CD4-positive, alpha-beta T cell (primary cell): ENCODE measurements around the gene RYR2. TPM values are rescaled to one million over a fixed set of nuclear protein-coding genes. Genes with fewer than 3 reads are reported as not detected.

Experiments used
- ATAC-seq: fragments of 200-7000 bp; cut with Tn5 transposase; one replicate; pipeline ENCODE4 v1.10.0; 2022; ENCODE audit warnings: mild to moderate bottlenecking; ENCODE audit not compliant: poor library complexity
- CTCF ChIA-PET: fragments of 350-600 bp; sonication (Branson Sonifier 250); formaldehyde crosslinking; loops from one replicate; lab custom pipeline; 2021; ENCODE audit warnings: antibody characterized with exemption, inconsistent platforms; lab: Charles Lee
- POLR2A ChIA-PET: fragments of 350-600 bp; sonication (Branson Sonifier 250); formaldehyde crosslinking; loops from one replicate; lab custom pipeline; 2021; ENCODE audit warnings: antibody characterized with exemption, inconsistent platforms; lab: Charles Lee
- DNase-seq, 14 experiments: peaks; one replicate each; pipeline ENCODE4 v3.0.0-alpha.2; 2013 to 2020; ENCODE audit warnings: mixed read lengths in 2 of 14
- H3K27ac ChIP-seq, 2 donors: one replicate each; pipeline versions ENCODE4 v1.5.1 to v1.7.0; 2013; ENCODE audit warnings: low read length in 2 of 2, low read depth in 1 of 2, mild to moderate bottlenecking in 1 of 2
- H3K27me3 ChIP-seq, 2 experiments: 1 replicate in 1 of 2; 2 replicates in 1 of 2; pipeline versions ENCODE4 v1.6.1 to v1.7.0; 2013; ENCODE audit warnings: low read length in 2 of 2, control low read depth in 1 of 2, mild to moderate bottlenecking in 1 of 2, moderate library complexity in 1 of 2; ENCODE audit not compliant: insufficient read depth in 2 of 2, control insufficient read depth in 1 of 2
- H3K36me3 ChIP-seq: one replicate; pipeline ENCODE4 v1.6.1; 2013; ENCODE audit warnings: low read length, control low read depth; ENCODE audit not compliant: insufficient read depth
- H3K4me1 ChIP-seq: one replicate; pipeline ENCODE4 v1.6.1; 2013; ENCODE audit warnings: low read length, control low read depth; ENCODE audit not compliant: insufficient read depth
- H3K4me3 ChIP-seq: one replicate; pipeline ENCODE4 v1.5.1; 2013; ENCODE audit warnings: mild to moderate bottlenecking, low read length, moderate library complexity
- H3K9me3 ChIP-seq, 2 experiments: 1 replicate in 1 of 2; 2 replicates in 1 of 2; pipeline versions ENCODE4 v1.6.1 to v1.7.0; 2013; ENCODE audit warnings: low read length in 2 of 2, mild to moderate bottlenecking in 2 of 2, control low read depth in 1 of 2, moderate library complexity in 1 of 2; ENCODE audit not compliant: control insufficient read depth in 1 of 2, insufficient read depth in 1 of 2
- H3K27ac Mint-ChIP-seq: one replicate; pipeline ENCODE4 v1.8.0; 2020; ENCODE audit warnings: mixed read lengths
- H3K27me3 Mint-ChIP-seq: one replicate; pipeline ENCODE4 v1.8.0; 2021; ENCODE audit warnings: mixed read lengths
- H3K36me3 Mint-ChIP-seq: one replicate; pipeline ENCODE4 v1.8.0; 2021; ENCODE audit warnings: low read depth, mixed read lengths
- H3K4me1 Mint-ChIP-seq: one replicate; pipeline ENCODE4 v1.8.0; 2021; ENCODE audit warnings: low read depth, mixed read lengths
- H3K4me3 Mint-ChIP-seq: one replicate; pipeline ENCODE4 v1.8.0; 2020; ENCODE audit warnings: mild to moderate bottlenecking, mixed read lengths
- H3K9me3 Mint-ChIP-seq: one replicate; pipeline ENCODE4 v1.8.0; 2020; ENCODE audit warnings: mixed read lengths
- intact Hi-C, 2 experiments: fragments of 100-400 bp; cut with DNase I in 1 of 2; cut with micrococcal nuclease in 1 of 2; formaldehyde crosslinking; loops; one replicate each; pipeline versions ENCODE4 v1.15.1 to v1.9.0; 2023 to 2025; cut with DNase I, micrococcal nuclease
- total RNA-seq, 174 experiments: library from RNA in 2 of 174; stranded (reverse) in 2 of 174; gene quantifications; one replicate each; pipeline ENCODE4 v1.2.3 and lab custom pipeline; 2021 to 2026
- TF ChIP-seq, protein P1 (sequence below): fragments of 200-600 bp; IDR thresholded peaks from one replicate; pipeline ENCODE4 v1.8.0; 2022; ENCODE audit warnings: antibody characterized with exemption, mild to moderate bottlenecking

Gene RYR2
- total RNA-seq, 2 experiments from 2014 or later = not detected

DNA sequence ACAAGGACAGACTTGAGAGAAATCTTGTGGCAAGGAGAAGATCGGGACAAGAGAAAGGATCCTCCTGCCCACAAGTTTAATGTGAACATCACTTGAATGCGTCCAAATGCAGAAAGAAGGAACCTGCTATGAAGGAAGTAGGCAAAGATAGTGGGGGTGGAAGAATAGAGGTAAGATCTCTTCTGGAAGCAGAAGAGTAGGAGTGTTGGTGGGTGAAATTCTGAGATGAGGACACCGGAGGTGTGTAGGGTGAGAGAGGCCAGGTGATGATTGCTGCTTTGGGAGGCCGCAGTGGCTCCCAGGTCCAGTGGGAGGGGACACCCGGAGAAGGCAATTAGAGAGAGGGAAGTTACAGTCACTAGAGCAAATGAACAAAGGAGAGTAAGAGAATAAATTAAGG, 6.8 kb downstream of the RYR2 start:
- no peak for ATAC-seq
- CTCF ChIA-PET = interaction anchor here (1.4 kb wide), 1 partner anchor 11 kb away, joined by 3 read pairs; no protein-coding TSS in a partner anchor

DNA sequence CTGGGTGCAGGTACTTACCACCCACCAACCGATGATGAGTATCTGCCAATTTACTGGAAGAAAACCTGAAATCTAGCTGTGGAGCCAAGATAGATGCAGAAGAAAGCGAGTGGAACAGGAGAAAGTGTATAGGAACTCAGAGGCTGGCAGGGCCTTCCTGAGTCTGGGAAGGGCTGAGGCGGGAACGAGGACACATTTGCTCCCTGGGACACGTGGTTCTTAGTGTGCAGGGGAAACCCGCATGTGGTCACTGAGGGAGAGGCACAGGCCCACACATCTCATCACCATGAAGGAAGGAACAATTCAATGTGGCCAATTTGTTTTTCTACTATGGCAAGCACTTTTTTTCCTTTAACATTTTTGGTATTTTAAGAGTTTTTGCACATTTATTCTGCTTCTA, 8.2 kb downstream of the RYR2 start:
- TF ChIP-seq, protein P1, sequence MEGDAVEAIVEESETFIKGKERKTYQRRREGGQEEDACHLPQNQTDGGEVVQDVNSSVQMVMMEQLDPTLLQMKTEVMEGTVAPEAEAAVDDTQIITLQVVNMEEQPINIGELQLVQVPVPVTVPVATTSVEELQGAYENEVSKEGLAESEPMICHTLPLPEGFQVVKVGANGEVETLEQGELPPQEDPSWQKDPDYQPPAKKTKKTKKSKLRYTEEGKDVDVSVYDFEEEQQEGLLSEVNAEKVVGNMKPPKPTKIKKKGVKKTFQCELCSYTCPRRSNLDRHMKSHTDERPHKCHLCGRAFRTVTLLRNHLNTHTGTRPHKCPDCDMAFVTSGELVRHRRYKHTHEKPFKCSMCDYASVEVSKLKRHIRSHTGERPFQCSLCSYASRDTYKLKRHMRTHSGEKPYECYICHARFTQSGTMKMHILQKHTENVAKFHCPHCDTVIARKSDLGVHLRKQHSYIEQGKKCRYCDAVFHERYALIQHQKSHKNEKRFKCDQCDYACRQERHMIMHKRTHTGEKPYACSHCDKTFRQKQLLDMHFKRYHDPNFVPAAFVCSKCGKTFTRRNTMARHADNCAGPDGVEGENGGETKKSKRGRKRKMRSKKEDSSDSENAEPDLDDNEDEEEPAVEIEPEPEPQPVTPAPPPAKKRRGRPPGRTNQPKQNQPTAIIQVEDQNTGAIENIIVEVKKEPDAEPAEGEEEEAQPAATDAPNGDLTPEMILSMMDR = no peak
- intact Hi-C loops = no loop called here
- CTCF ChIA-PET = no interaction called here

More for the DNA sequence above, 6.8 kb downstream of the RYR2 start:
- no peak overlapping the region for H3K27ac ChIP-seq
- no peaks in the 10 kb centered on the region for H3K36me3 Mint-ChIP-seq
- no peak for DNase-seq
- intact Hi-C loops = no loop called here
- H3K9me3 Mint-ChIP-seq = no peaks in the 10 kb centered on the region
- no peaks in the 10 kb centered on the region for H3K9me3 ChIP-seq
- H3K27me3 Mint-ChIP-seq = peaks cover 36% of the 10 kb centered on the region
- TF ChIP-seq, protein P1 = no peak
- H3K4me1 ChIP-seq = no peaks in the 10 kb centered on the region
- no peaks in the 10 kb centered on the region for H3K36me3 ChIP-seq
- POLR2A ChIA-PET = no interaction called here
- no peak overlapping the region for H3K27ac Mint-ChIP-seq
- H3K27me3 ChIP-seq = peaks cover 14 to 31% of the 10 kb centered on the region in 2 experiments
- H3K4me1 Mint-ChIP-seq = no peaks in the 10 kb centered on the region
- no peak overlapping the region for H3K4me3 ChIP-seq
- no peak overlapping the region for H3K4me3 Mint-ChIP-seq

GRCh38 chr1:237050915-237051314, 8.9 kb downstream of the RYR2 start:
- DNase-seq = no peak
- ChIA-PET CTCF (no interaction called here), POLR2A (no interaction called here)
- Mint-ChIP-seq H3K27ac (no peak overlapping the region), H3K36me3 (no peaks in the 10 kb centered on the region), H3K4me1 (no peaks in the 10 kb centered on the region), H3K9me3 (peaks cover 2% of the 10 kb centered on the region), H3K4me3 (no peak overlapping the region), H3K27me3 (peaks cover 36% of the 10 kb centered on the region)
- no peaks in the 10 kb centered on the region for H3K36me3 ChIP-seq
- H3K9me3 ChIP-seq = peaks cover 0 to 2% of the 10 kb centered on the region in 2 experiments
- H3K4me3 ChIP-seq = no peak overlapping the region
- peaks cover 15 to 35% of the 10 kb centered on the region in 2 experiments for H3K27me3 ChIP-seq
- TF ChIP-seq, protein P1 = no peak
- no peaks in the 10 kb centered on the region for H3K4me1 ChIP-seq
- no peak overlapping the region for H3K27ac ChIP-seq
- ATAC-seq = no peak
- intact Hi-C loops = no loop called here

More for the DNA sequence above, 8.2 kb downstream of the RYR2 start:
- Mint-ChIP-seq H3K4me3 (no peak overlapping the region), H3K36me3 (no peaks in the 10 kb centered on the region), H3K27me3 (peaks cover 34% of the 10 kb centered on the region), H3K9me3 (no peaks in the 10 kb centered on the region), H3K27ac (no peak overlapping the region), H3K4me1 (no peaks in the 10 kb centered on the region)
- H3K36me3 ChIP-seq = no peaks in the 10 kb centered on the region
- peaks cover 14 to 37% of the 10 kb centered on the region in 2 experiments for H3K27me3 ChIP-seq
- no peaks in the 10 kb centered on the region for H3K9me3 ChIP-seq
- no peak overlapping the region for H3K4me3 ChIP-seq
- POLR2A ChIA-PET = no interaction called here
- no peak overlapping the region for H3K27ac ChIP-seq
- no peak for ATAC-seq
- DNase-seq = no peak
- no peaks in the 10 kb centered on the region for H3K4me1 ChIP-seq
